ENCODE data around the gene TGFBR1. TPM values are rescaled to one million over a fixed set of nuclear protein-coding genes. Genes with fewer than 3 reads are reported as not detected.

Gene TGFBR1
- total RNA-seq, 1 donor from 2014 or later = 138 TPM

DNA sequence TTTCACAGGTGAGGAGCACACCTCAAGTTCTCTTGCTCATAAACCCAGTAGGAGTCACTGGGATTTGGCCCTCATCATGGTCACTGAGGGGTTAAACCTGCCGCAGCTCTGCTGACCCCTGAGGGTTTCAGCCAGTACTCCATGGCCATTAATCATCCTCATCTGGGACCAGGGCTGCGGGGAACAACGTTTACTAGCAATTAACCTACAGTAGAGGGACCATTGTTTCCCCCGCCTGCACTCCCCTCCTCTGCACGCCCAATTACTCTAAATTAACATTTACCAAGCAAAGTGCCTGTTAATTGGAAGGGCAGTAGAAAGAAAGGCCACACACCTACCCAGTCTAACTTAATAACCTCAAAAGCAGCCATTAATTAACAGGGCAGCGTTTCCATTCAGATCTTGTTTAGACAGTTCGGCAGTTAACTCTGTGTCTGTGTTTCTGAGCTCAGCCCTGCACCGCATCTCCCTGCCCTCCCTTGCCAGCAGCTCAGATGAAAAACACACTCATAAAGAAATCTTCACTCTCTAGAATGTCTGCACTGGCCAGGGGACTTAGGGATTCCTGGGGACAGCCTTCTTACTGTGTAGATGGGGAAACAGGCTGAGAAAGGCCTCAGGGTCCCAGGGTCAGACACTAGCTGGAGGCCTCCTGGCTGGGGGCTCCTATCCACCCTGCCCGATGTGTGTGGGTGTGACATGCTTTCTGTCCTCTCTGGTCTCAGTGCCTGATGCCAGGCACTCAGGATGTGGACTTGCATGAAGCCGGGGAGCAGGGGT is 65.3 kb downstream of the TGFBR1 start:
- H3K4me2 ChIP-seq = peak overlapping the region; percentile 66
- no peak overlapping the region for H2AFZ ChIP-seq (replicated peaks)

DNA sequence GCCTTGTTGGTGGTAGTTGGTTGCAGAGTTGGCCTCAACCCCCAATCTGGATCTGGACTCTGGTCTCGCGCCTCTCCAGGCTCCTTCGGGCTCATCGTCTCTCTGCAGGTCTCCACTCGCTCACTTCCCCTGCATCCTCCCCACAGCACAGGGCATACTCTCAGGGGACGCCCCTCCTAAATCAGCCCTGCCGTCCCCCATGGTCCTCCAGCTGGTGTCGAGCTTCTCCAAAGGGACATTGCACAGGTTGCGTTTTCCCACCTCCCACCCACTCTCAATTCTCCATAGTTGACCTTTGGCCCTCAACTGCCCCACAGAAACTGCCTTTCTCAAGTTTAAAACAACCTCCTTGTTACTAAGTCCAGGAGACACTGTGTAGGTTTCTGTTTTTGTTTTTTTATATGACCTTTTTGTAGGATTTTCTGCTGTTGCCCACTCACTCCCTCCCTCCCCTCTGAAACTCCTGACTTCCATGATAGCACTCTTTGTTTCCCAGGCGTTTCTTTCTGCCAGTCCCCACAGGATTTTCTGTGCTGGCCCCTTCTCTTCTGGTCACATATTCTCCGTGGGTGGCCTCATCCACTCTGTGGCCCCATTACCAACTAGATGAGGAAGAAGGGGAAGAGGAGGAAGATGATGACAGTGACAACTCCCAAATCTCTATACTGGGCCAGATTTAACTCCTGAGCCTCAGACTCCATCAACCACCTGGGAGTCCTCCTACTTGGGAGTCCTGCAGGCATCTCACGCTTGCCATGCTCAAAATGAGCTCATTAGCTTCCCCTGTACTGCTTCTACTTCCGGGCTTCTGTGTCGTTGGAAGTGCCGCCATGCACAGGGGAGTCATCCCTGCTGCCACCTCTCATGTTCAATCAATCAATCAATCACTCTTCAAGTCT is 66.6 kb downstream of the TGFBR1 start:
- no peaks in the 10 kb centered on the region for H4K20me1 ChIP-seq (ENCODE audit: low read depth)
- Mint-ChIP-seq H3K36me3 (no peaks in the 10 kb centered on the region), H3K27me3 (ENCODE audit: insufficient read depth, low read depth) (peaks cover 9% of the 10 kb centered on the region), H3K4me1 (peaks cover 61% of the 10 kb centered on the region), H3K9me3 (no peaks in the 10 kb centered on the region), H3K27ac (peak overlapping the region; percentile 72), H3K4me3 (peak overlapping the region; percentile 56)
- no peak overlapping the region for H3K9ac ChIP-seq
- no peaks in the 10 kb centered on the region for H3K9me3 ChIP-seq (ENCODE audit: low read depth)
- H3K27me3 ChIP-seq = no peaks in the 10 kb centered on the region
- H3K4me2 ChIP-seq = peak overlapping the region; percentile 66
- H3F3A ChIP-seq (ENCODE audit: low read depth) = peaks cover 59% of the 10 kb centered on the region
- H3K79me2 ChIP-seq (ENCODE audit: low read depth) = no peaks in the 10 kb centered on the region
- peak overlapping the region; percentile 75 for H3K27ac ChIP-seq
- DNase-seq (ENCODE audit: low spot score) = peak; percentile 22
- H2AFZ ChIP-seq (replicated peaks) = no peak overlapping the region
- no peak overlapping the region for H3K4me3 ChIP-seq
- TF ChIP-seq EZH2phosphoT487 (IDR thresholded peaks at IDR 0.05) (peak; percentile 7), CTCF (IDR thresholded peaks at IDR 0.05) (no peak)
- no peaks in the 10 kb centered on the region for H3K36me3 ChIP-seq
- H3K4me1 ChIP-seq = peaks cover 78% of the 10 kb centered on the region

More for the DNA sequence above, 65.3 kb downstream of the TGFBR1 start:
- Mint-ChIP-seq H3K36me3 (no peaks in the 10 kb centered on the region), H3K4me3 (peak overlapping the region; percentile 46), H3K27ac (peak overlapping the region; percentile 82), H3K4me1 (peaks cover 60% of the 10 kb centered on the region), H3K27me3 (ENCODE audit: insufficient read depth, low read depth) (peaks cover 9% of the 10 kb centered on the region), H3K9me3 (no peaks in the 10 kb centered on the region)
- Histone ChIP-seq H3K27me3 (no peaks in the 10 kb centered on the region), H3K9me3 (ENCODE audit: low read depth) (no peaks in the 10 kb centered on the region), H4K20me1 (ENCODE audit: low read depth) (no peaks in the 10 kb centered on the region), H3K79me2 (ENCODE audit: low read depth) (no peaks in the 10 kb centered on the region), H3K4me3 (no peak overlapping the region), H3K27ac (peak overlapping the region; percentile 75), H3K4me1 (peaks cover 77% of the 10 kb centered on the region), H3K36me3 (no peaks in the 10 kb centered on the region), H3F3A (ENCODE audit: low read depth) (peaks cover 59% of the 10 kb centered on the region), H3K9ac (no peak overlapping the region)
- peak; percentile 87 for DNase-seq (ENCODE audit: low spot score)
- TF ChIP-seq CTCF (IDR thresholded peaks at IDR 0.05) (peak; percentile 54), EZH2phosphoT487 (IDR thresholded peaks at IDR 0.05) (peak; percentile 72), EZH2 (IDR thresholded peaks at IDR 0.05) (no peak)

GRCh38 chr9:99172124-99173091 is 67.5 kb downstream of the TGFBR1 start:
- H3K79me2 ChIP-seq (ENCODE audit: low read depth) = no peaks in the 10 kb centered on the region
- peak overlapping the region; percentile 54 for H3K27ac Mint-ChIP-seq
- no peaks in the 10 kb centered on the region for H3K9me3 ChIP-seq (ENCODE audit: low read depth)
- no peaks in the 10 kb centered on the region for H4K20me1 ChIP-seq (ENCODE audit: low read depth)
- H3K36me3 Mint-ChIP-seq = no peaks in the 10 kb centered on the region
- no peak overlapping the region for H2AFZ ChIP-seq (replicated peaks)
- peaks cover 9% of the 10 kb centered on the region for H3K27me3 Mint-ChIP-seq (ENCODE audit: insufficient read depth, low read depth)
- no peaks in the 10 kb centered on the region for H3K27me3 ChIP-seq
- peak; percentile 44 for TF ChIP-seq EZH2 (IDR thresholded peaks at IDR 0.05)
- no peak for TF ChIP-seq CTCF (IDR thresholded peaks at IDR 0.05)
- peak; percentile 40 for TF ChIP-seq EZH2phosphoT487 (IDR thresholded peaks at IDR 0.05)
- no peaks in the 10 kb centered on the region for H3K36me3 ChIP-seq
- peak overlapping the region; percentile 66 for H3K4me2 ChIP-seq
- DNase-seq (ENCODE audit: low spot score) = peak; percentile 89
- H3K4me1 ChIP-seq = peaks cover 82% of the 10 kb centered on the region
- no peaks in the 10 kb centered on the region for H3K9me3 Mint-ChIP-seq
- H3K9ac ChIP-seq = no peak overlapping the region
- no peak overlapping the region for H3K4me3 Mint-ChIP-seq
- H3K4me1 Mint-ChIP-seq = peaks cover 67% of the 10 kb centered on the region
- H3K4me3 ChIP-seq = peak overlapping the region; percentile 20
- peaks cover 59% of the 10 kb centered on the region for H3F3A ChIP-seq (ENCODE audit: low read depth)
- peak overlapping the region; percentile 94 for H3K27ac ChIP-seq
